HepG2 (cell line): ENCODE data around the gene DIP2C.

Experiments
- EZH2 ChIP-seq: conservative IDR thresholded peaks from 2 replicates; pipeline ENCODE4 v1.6.1; 2012; ENCODE audit warnings: mild to moderate bottlenecking, low read depth, low read length, moderate library complexity
- PAF1 ChIP-seq: IDR thresholded peaks from 2 replicates; pipeline ENCODE4 v1.6.1; 2016; ENCODE audit warnings: missing genetic modification reagents, missing compliant biosample characterization
- PHF8 ChIP-seq: sonication (generic); formaldehyde crosslinking; IDR thresholded peaks from 2 replicates; pipeline ENCODE4 v1.5.0; 2020; ENCODE audit warnings: missing genetic modification reagents
- SNRNP70 ChIP-seq: fragments of 200-400 bp; formaldehyde crosslinking; IDR thresholded peaks from 2 replicates; pipeline ENCODE4 v1.6.1; 2017; ENCODE audit warnings: mild to moderate bottlenecking, low read depth, low read length, moderate library complexity
- TARDBP ChIP-seq: sonication (generic); formaldehyde crosslinking; IDR thresholded peaks from 2 replicates; pipeline ENCODE4 v1.8.0; 2022; ENCODE audit warnings: mild to moderate bottlenecking, missing genetic modification reagents
- TF ChIP-seq, protein P1 (sequence below): sonication (generic); formaldehyde crosslinking; IDR thresholded peaks from 2 replicates; pipeline ENCODE4 v1.4.0; 2020; ENCODE audit warnings: missing genetic modification reagents
- TF ChIP-seq, protein P2 (sequence below): sonication (generic); formaldehyde crosslinking; IDR thresholded peaks from 2 replicates; pipeline ENCODE4 v1.5.0; 2020; ENCODE audit warnings: mild to moderate bottlenecking, missing genetic modification reagents, moderate library complexity
- TF ChIP-seq, protein P3 (sequence below): sonication (generic); formaldehyde crosslinking; IDR thresholded peaks from 2 replicates; pipeline ENCODE4 v1.8.1; 2022; ENCODE audit warnings: mild to moderate bottlenecking, missing genetic modification reagents

DNA sequence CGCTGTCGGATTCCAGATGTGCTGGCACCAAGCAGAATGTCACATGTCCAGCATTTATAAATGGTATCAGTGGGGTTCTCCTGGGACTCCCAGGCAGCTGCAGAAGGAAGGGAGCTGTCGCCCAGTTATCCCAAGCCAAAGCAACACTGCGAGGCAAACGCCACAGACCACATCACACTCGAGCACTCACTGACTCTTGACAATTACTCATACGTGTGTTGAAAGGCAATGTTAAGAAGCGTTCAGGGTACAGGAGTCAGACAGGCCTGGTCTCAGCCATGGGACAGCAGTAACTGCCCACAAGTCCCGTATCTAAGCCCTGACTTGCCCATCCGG lies 113.4 kb downstream of the DIP2C start:
- no peak for TF ChIP-seq PAF1
- no peak for TF ChIP-seq EZH2
- TF ChIP-seq, protein P1, sequence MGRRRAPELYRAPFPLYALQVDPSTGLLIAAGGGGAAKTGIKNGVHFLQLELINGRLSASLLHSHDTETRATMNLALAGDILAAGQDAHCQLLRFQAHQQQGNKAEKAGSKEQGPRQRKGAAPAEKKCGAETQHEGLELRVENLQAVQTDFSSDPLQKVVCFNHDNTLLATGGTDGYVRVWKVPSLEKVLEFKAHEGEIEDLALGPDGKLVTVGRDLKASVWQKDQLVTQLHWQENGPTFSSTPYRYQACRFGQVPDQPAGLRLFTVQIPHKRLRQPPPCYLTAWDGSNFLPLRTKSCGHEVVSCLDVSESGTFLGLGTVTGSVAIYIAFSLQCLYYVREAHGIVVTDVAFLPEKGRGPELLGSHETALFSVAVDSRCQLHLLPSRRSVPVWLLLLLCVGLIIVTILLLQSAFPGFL (CRISPR knock-in tag) = no peak
- TF ChIP-seq, protein P2, sequence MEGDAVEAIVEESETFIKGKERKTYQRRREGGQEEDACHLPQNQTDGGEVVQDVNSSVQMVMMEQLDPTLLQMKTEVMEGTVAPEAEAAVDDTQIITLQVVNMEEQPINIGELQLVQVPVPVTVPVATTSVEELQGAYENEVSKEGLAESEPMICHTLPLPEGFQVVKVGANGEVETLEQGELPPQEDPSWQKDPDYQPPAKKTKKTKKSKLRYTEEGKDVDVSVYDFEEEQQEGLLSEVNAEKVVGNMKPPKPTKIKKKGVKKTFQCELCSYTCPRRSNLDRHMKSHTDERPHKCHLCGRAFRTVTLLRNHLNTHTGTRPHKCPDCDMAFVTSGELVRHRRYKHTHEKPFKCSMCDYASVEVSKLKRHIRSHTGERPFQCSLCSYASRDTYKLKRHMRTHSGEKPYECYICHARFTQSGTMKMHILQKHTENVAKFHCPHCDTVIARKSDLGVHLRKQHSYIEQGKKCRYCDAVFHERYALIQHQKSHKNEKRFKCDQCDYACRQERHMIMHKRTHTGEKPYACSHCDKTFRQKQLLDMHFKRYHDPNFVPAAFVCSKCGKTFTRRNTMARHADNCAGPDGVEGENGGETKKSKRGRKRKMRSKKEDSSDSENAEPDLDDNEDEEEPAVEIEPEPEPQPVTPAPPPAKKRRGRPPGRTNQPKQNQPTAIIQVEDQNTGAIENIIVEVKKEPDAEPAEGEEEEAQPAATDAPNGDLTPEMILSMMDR (CRISPR knock-in tag) = no peak
- TF ChIP-seq TARDBP (CRISPR knock-in tag) = no peak
- TF ChIP-seq PHF8 = no peak
- TF ChIP-seq, protein P3, sequence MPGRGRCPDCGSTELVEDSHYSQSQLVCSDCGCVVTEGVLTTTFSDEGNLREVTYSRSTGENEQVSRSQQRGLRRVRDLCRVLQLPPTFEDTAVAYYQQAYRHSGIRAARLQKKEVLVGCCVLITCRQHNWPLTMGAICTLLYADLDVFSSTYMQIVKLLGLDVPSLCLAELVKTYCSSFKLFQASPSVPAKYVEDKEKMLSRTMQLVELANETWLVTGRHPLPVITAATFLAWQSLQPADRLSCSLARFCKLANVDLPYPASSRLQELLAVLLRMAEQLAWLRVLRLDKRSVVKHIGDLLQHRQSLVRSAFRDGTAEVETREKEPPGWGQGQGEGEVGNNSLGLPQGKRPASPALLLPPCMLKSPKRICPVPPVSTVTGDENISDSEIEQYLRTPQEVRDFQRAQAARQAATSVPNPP = no peak
- no peak for TF ChIP-seq SNRNP70
